K562 (cell line): ENCODE measurements around the gene PELI1. TPM values are rescaled to one million over a fixed set of nuclear protein-coding genes. Genes with fewer than 3 reads are reported as not detected.

Experiments
- ATAC-seq: fragments of 200-7000 bp; cut with Tn5 transposase; 3 replicates; pipeline ENCODE4 v1.9.1; 2020; ENCODE audit warnings: moderate library complexity
- BruUV-seq: library from RNA; stranded (reverse); fragments of 400-500 nt; replicated peaks from 2 replicates; lab custom pipeline; 2021; lab: Mats Ljungman, UMichigan
- CTCF ChIA-PET: fragments of 300-600 bp; formaldehyde crosslinking; extraction: SDS; loops from one replicate; lab custom pipeline; 2021; ENCODE audit warnings: low intra/inter-chr PET ratio; lab: Yijun Ruan, JAX
- POLR2A ChIA-PET: fragments of 300-600, 350-650 bp; sonication (Branson Sonifier 250); formaldehyde crosslinking; extraction: SDS; loops from one replicate; lab custom pipeline; 2021; ENCODE audit warnings: antibody characterized with exemption, inconsistent platforms; lab: Yijun Ruan, JAX
- DNase-seq, 4 experiments: peaks; one replicate each; pipeline versions ENCODE4 v3.0.0 to v3.0.0-alpha.2; 2011 to 2018; ENCODE audit warnings: low spot score in 3 of 4, mixed read lengths in 3 of 4; ENCODE audit errors: extremely low read depth in 1 of 4
- FAIRE-seq: peaks from 2 replicates; lab custom pipeline; 2011; peaks lifted over from hg19 to GRCh38; lab: Jason Lieb, UNC
- H2AFZ ChIP-seq: 2 replicates; pipeline ENCODE4 v1.6.0; 2011; ENCODE audit warnings: low read depth, low read length, control low read depth, inconsistent platforms
- H3K27ac ChIP-seq: fragments of 200-600 bp; 3 replicates; pipeline ENCODE4 v1.8.0; 2011; ENCODE audit warnings: low read depth, mild to moderate bottlenecking, control low read depth, inconsistent platforms, low read length, moderate library complexity, mixed read lengths; ENCODE audit errors: extremely low read depth
- H3K27me3 ChIP-seq, 2 experiments: fragments of 300-600 bp in 1 of 2; 2 replicates in 1 of 2; 3 replicates in 1 of 2; pipeline versions ENCODE4 v1.6.0 to v1.8.0; 2011; ENCODE audit warnings: inconsistent platforms in 2 of 2, low read length in 2 of 2, mild to moderate bottlenecking in 1 of 2, mixed read lengths in 1 of 2, moderate library complexity in 1 of 2; ENCODE audit not compliant: control insufficient read depth in 2 of 2, insufficient read depth in 2 of 2
- H3K36me3 ChIP-seq: fragments of 300-600 bp; 3 replicates; pipeline ENCODE4 v1.8.0; 2011; ENCODE audit warnings: mild to moderate bottlenecking, low read length, inconsistent platforms; ENCODE audit not compliant: control insufficient read depth, insufficient read depth
- H3K4me1 ChIP-seq, 2 experiments: fragments of 200-600 bp in 1 of 2; replicated peaks in 1 of 2; 2 replicates in 1 of 2; 3 replicates in 1 of 2; pipeline versions ENCODE4 v1.5.1 to v1.8.0; 2011; ENCODE audit warnings: inconsistent platforms in 2 of 2, low read length in 2 of 2, mild to moderate bottlenecking in 1 of 2, mixed read lengths in 1 of 2, moderate library complexity in 1 of 2; ENCODE audit not compliant: control insufficient read depth in 2 of 2, insufficient read depth in 2 of 2
- H3K4me2 ChIP-seq: 2 replicates; pipeline ENCODE4 v1.6.1; 2011; ENCODE audit warnings: low read length, control low read depth, inconsistent platforms, mixed read lengths; ENCODE audit not compliant: insufficient read depth
- H3K4me3 ChIP-seq: fragments of 200-600 bp; sonication (generic), shearing (Covaris generic); 2 replicates; pipeline ENCODE4 v1.5.1; 2016; ENCODE audit warnings: control low read depth, inconsistent platforms
- H3K79me2 ChIP-seq: fragments of 200-600 bp; 3 replicates; pipeline ENCODE4 v1.8.0; 2011; ENCODE audit warnings: low read length, inconsistent platforms; ENCODE audit not compliant: control insufficient read depth, insufficient read depth
- H3K9ac ChIP-seq, 2 experiments: 2 replicates each; pipeline versions ENCODE4 v1.6.0 to v1.6.1; 2011; ENCODE audit warnings: low read depth in 2 of 2, low read length in 2 of 2, control low read depth in 1 of 2, inconsistent platforms in 1 of 2, mild to moderate bottlenecking in 1 of 2, mixed read lengths in 1 of 2; ENCODE audit not compliant: insufficient read depth in 1 of 2
- H3K9me1 ChIP-seq: one replicate; pipeline ENCODE4 v1.6.0; 2011; ENCODE audit warnings: inconsistent platforms, mild to moderate bottlenecking, low read length, moderate library complexity; ENCODE audit not compliant: control insufficient read depth, insufficient read depth
- H3K9me3 ChIP-seq: replicated peaks from 2 replicates; pipeline ENCODE4 v1.5.1; 2011; ENCODE audit warnings: low read depth, low read length, inconsistent platforms; ENCODE audit not compliant: control insufficient read depth, insufficient read depth
- H4K20me1 ChIP-seq: replicated peaks from 2 replicates; pipeline ENCODE4 v1.6.1; 2011; ENCODE audit warnings: low read length, inconsistent platforms, mixed read lengths; ENCODE audit not compliant: control insufficient read depth, insufficient read depth
- C11orf30 ChIP-seq: fragments of 450-650 bp; IDR thresholded peaks from 2 replicates; pipeline ENCODE4 v1.6.1; 2016; ENCODE audit warnings: low read depth, mild to moderate bottlenecking
- KDM1A ChIP-seq, 2 experiments: fragments of 450-650 bp; IDR thresholded peaks; 2 replicates each; pipeline ENCODE4 v1.6.1; 2016; ENCODE audit warnings: mild to moderate bottlenecking in 2 of 2
- LARP7 ChIP-seq: fragments of 450-650 bp; IDR thresholded peaks from 2 replicates; pipeline ENCODE4 v1.6.1; 2016
- MIER1 ChIP-seq: fragments of 450-650 bp; IDR thresholded peaks from 2 replicates; pipeline ENCODE4 v1.6.1; 2016; ENCODE audit warnings: antibody characterized with exemption, mild to moderate bottlenecking, low read depth
- NBN ChIP-seq: fragments of 450-650 bp; IDR thresholded peaks from 2 replicates; pipeline ENCODE4 v1.6.1; 2016; ENCODE audit warnings: low read depth, mild to moderate bottlenecking
- NR2C1 ChIP-seq, 2 experiments: fragments of 450-650 bp; IDR thresholded peaks; 2 replicates each; pipeline ENCODE4 v1.6.1; 2017; ENCODE audit warnings: mild to moderate bottlenecking in 2 of 2, antibody characterized with exemption in 1 of 2, inconsistent platforms in 1 of 2, missing compliant biosample characterization in 1 of 2, missing genetic modification characterization in 1 of 2
- RBM22 ChIP-seq: fragments of 200-400 bp; formaldehyde crosslinking; IDR thresholded peaks from 2 replicates; pipeline ENCODE4 v1.6.1; 2018; ENCODE audit warnings: low read length, low read depth; ENCODE audit not compliant: poor library complexity, severe bottlenecking
- STAG1 ChIP-seq: sonication (generic); formaldehyde crosslinking; IDR thresholded peaks from 2 replicates; pipeline ENCODE4 v1.5.0; 2020; ENCODE audit warnings: missing genetic modification reagents, borderline replicate concordance
- TAF15 ChIP-seq: fragments of 200-400 bp; formaldehyde crosslinking; IDR thresholded peaks from 2 replicates; pipeline ENCODE4 v1.6.1; 2017; ENCODE audit warnings: mild to moderate bottlenecking, low read depth, low read length, moderate library complexity
- ZBTB7A ChIP-seq: IDR thresholded peaks from 2 replicates; pipeline ENCODE4 v1.6.1; 2011; ENCODE audit warnings: low read depth, mild to moderate bottlenecking, low read length, moderate library complexity, borderline replicate concordance; ENCODE audit not compliant: control insufficient read depth
- ZNF347 ChIP-seq: fragments of 450-650 bp; formaldehyde crosslinking; IDR thresholded peaks from 2 replicates; pipeline ENCODE4 v1.4.0; 2020; ENCODE audit warnings: low read depth, mild to moderate bottlenecking, moderate library complexity
- ZNF57 ChIP-seq: fragments of 450-650 bp; formaldehyde crosslinking; IDR thresholded peaks from 2 replicates; pipeline ENCODE4 v1.4.0; 2020; ENCODE audit warnings: mild to moderate bottlenecking, moderate library complexity
- WGBS: fragments of 100-300 bp; shearing (Covaris generic); methylation state at CpG from one replicate; pipeline ENCODE4 v1.1.6; 2016; ENCODE audit warnings: low coverage, mixed read lengths; ENCODE audit not compliant: insufficient coverage; ENCODE audit errors: missing lambda C conversion rate; 5-methylcytosine and 5-hydroxymethylcytosine counted together
- in situ Hi-C: fragments of 300-500 bp; cut with MboI; formaldehyde crosslinking; loops from 4 replicates; pipeline ENCODE4 v1.15.0; 2018; ENCODE audit warnings: inconsistent platforms, mixed read lengths
- intact Hi-C: fragments of 100-400 bp; cut with micrococcal nuclease; formaldehyde crosslinking; loops from 2 replicates; pipeline ENCODE4 v1.14.2; 2022
- polyA plus RNA-seq, 8 experiments: library from polyadenylated mRNA; depleted of rRNA in 4 of 8; stranded (reverse) in 5 of 8; unstranded in 3 of 8; fragments of >200 nt; fragmentation: Nextera tagmentation in 2 of 8; fragmentation: Illumina TruSeq in 1 of 8; extraction: Ambion mirVana in 2 of 8; extraction: Trizol in 1 of 8; gene quantifications; 2 replicates each; pipeline versions ENCODE4 v1.2.1 to v1.2.3, GENCODE V29; 2011 to 2014; ENCODE audit warnings: inconsistent platforms in 1 of 8, missing spikeins in 1 of 8
- total RNA-seq, 7 experiments: library from RNA; depleted of rRNA in 6 of 7; stranded (reverse); fragments of >200 nt in 6 of 7; fragmentation: Illumina TruSeq in 2 of 7; extraction: Trizol in 2 of 7; gene quantifications; 2 replicates each; pipeline versions ENCODE4 v1.2.1 to v1.2.3, GENCODE V29; 2011 to 2021; ENCODE audit warnings: low replicate concordance in 1 of 7
- TF ChIP-seq, protein P1 (sequence below): fragments of 450-650 bp; IDR thresholded peaks from 2 replicates; pipeline ENCODE4 v1.6.1; 2017; ENCODE audit warnings: antibody characterized with exemption, mild to moderate bottlenecking
- TF ChIP-seq, protein P2 (sequence below): fragments of 450-650 bp; formaldehyde crosslinking; IDR thresholded peaks from 2 replicates; pipeline ENCODE4 v1.4.0; 2022; ENCODE audit warnings: missing genetic modification characterization
- TF ChIP-seq, protein P3 (sequence below): fragments of 250-450 bp; sonication (Bioruptor Pico); IDR thresholded peaks from 2 replicates; pipeline ENCODE4 v1.8.0; 2021; ENCODE audit warnings: moderate library complexity, mild to moderate bottlenecking, inconsistent platforms
- TF ChIP-seq, protein P4 (sequence below): sonication (generic); formaldehyde crosslinking; IDR thresholded peaks from 2 replicates; pipeline ENCODE4 v1.8.0; 2022; ENCODE audit warnings: mild to moderate bottlenecking, missing genetic modification reagents

The PELI1 gene
- total and polyA plus RNA-seq, 9 of the 15 experiments (the other 6 are each of a cell fraction or from before 2014, with no cell fraction given), result 3.3 to 19.2 (median 12.5) TPM

- Histone ChIP-seq H3K4me1 (peaks cover 0 to 5% of the 10 kb centered on the region in 2 experiments; a peak in 1 of 5 replicates), H3K4me3 (no peak overlapping the region), H3K36me3 (no peaks in the 10 kb centered on the region), H2AFZ (no peak overlapping the region), H4K20me1 (no peaks in the 10 kb centered on the region), H3K27ac (no peak overlapping the region), H3K9me3 (no peaks in the 10 kb centered on the region), H3K79me2 (peaks cover 15% of the 10 kb centered on the region; the same call in 2 of the 3 replicates), H3K9ac (no peak overlapping the region), H3K9me1 (no peaks in the 10 kb centered on the region), H3K4me2 (no peak overlapping the region), H3K27me3 (no peaks in the 10 kb centered on the region)
- intact Hi-C loops, result no loop called here
- FAIRE-seq (no peak), DNase-seq (no peak), ATAC-seq (no peak)
- BruUV-seq, result no TSS peak
- POLR2A ChIA-PET, result interaction anchor here (1.2 kb wide), 1 partner anchor 12 kb away, joined by 5 read pairs; no protein-coding TSS in a partner anchor
- CTCF ChIA-PET, result no interaction called here
- in situ Hi-C loops, result no loop called here
- WGBS, result 86% methylated on average over 6 of the region's 6 CpGs
- TF ChIP-seq, protein P1, sequence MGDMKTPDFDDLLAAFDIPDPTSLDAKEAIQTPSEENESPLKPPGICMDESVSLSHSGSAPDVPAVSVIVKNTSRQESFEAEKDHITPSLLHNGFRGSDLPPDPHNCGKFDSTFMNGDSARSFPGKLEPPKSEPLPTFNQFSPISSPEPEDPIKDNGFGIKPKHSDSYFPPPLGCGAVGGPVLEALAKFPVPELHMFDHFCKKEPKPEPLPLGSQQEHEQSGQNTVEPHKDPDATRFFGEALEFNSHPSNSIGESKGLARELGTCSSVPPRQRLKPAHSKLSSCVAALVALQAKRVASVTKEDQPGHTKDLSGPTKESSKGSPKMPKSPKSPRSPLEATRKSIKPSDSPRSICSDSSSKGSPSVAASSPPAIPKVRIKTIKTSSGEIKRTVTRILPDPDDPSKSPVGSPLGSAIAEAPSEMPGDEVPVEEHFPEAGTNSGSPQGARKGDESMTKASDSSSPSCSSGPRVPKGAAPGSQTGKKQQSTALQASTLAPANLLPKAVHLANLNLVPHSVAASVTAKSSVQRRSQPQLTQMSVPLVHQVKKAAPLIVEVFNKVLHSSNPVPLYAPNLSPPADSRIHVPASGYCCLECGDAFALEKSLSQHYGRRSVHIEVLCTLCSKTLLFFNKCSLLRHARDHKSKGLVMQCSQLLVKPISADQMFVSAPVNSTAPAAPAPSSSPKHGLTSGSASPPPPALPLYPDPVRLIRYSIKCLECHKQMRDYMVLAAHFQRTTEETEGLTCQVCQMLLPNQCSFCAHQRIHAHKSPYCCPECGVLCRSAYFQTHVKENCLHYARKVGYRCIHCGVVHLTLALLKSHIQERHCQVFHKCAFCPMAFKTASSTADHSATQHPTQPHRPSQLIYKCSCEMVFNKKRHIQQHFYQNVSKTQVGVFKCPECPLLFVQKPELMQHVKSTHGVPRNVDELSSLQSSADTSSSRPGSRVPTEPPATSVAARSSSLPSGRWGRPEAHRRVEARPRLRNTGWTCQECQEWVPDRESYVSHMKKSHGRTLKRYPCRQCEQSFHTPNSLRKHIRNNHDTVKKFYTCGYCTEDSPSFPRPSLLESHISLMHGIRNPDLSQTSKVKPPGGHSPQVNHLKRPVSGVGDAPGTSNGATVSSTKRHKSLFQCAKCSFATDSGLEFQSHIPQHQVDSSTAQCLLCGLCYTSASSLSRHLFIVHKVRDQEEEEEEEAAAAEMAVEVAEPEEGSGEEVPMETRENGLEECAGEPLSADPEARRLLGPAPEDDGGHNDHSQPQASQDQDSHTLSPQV, result no peak
- TF ChIP-seq ZNF347, result no peak
- TF ChIP-seq ZBTB7A, result no peak
- no peak for TF ChIP-seq NR2C1 (IDR thresholded peaks at IDR 0.05)
- TF ChIP-seq NR2C1 (tag; IDR thresholded peaks at IDR 0.05), result no peak
- TF ChIP-seq, protein P2, sequence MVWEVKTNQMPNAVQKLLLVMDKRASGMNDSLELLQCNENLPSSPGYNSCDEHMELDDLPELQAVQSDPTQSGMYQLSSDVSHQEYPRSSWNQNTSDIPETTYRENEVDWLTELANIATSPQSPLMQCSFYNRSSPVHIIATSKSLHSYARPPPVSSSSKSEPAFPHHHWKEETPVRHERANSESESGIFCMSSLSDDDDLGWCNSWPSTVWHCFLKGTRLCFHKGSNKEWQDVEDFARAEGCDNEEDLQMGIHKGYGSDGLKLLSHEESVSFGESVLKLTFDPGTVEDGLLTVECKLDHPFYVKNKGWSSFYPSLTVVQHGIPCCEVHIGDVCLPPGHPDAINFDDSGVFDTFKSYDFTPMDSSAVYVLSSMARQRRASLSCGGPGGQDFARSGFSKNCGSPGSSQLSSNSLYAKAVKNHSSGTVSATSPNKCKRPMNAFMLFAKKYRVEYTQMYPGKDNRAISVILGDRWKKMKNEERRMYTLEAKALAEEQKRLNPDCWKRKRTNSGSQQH (CRISPR knock-in tag), result no peak
- TF ChIP-seq, protein P3, sequence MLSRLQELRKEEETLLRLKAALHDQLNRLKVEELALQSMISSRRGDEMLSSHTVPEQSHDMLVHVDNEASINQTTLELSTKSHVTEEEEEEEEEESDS (CRISPR knock-in tag), result no peak
- TF ChIP-seq MIER1, result no peak
- TF ChIP-seq ZNF57, result no peak
- TF ChIP-seq NBN, result no peak
- TF ChIP-seq LARP7, result no peak
- no peak for TF ChIP-seq RBM22
- TF ChIP-seq C11orf30, result no peak
- TF ChIP-seq KDM1A (IDR thresholded peaks at IDR 0.05), result no peak
- TF ChIP-seq TAF15, result no peak
- TF ChIP-seq STAG1 (CRISPR knock-in tag), result no peak
- TF ChIP-seq, protein P4, sequence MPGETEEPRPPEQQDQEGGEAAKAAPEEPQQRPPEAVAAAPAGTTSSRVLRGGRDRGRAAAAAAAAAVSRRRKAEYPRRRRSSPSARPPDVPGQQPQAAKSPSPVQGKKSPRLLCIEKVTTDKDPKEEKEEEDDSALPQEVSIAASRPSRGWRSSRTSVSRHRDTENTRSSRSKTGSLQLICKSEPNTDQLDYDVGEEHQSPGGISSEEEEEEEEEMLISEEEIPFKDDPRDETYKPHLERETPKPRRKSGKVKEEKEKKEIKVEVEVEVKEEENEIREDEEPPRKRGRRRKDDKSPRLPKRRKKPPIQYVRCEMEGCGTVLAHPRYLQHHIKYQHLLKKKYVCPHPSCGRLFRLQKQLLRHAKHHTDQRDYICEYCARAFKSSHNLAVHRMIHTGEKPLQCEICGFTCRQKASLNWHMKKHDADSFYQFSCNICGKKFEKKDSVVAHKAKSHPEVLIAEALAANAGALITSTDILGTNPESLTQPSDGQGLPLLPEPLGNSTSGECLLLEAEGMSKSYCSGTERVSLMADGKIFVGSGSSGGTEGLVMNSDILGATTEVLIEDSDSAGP, result no peak
Observed at GRCh38 chr2:64120928-64121327, 23.3 kb downstream of the PELI1 start.
